Parathyroid adenoma (tissue), 2 donors: ENCODE results near the gene NFIX.

Experiments
- H2AFZ ChIP-seq: fragments of 300-600 bp; sonication (generic); one replicate; pipeline ENCODE4 v1.7.0; 2017; ENCODE audit warnings: antibody characterized with exemption, mild to moderate bottlenecking
- H3K27ac ChIP-seq: fragments of 300-600 bp; sonication (generic); one replicate; pipeline ENCODE4 v1.7.0; 2017
- H3K27me3 ChIP-seq: fragments of 300-600 bp; sonication (generic); one replicate; pipeline ENCODE4 v1.7.0; 2017; ENCODE audit warnings: low read length; ENCODE audit not compliant: control insufficient read depth, insufficient read depth
- H3K36me3 ChIP-seq: fragments of 300-600 bp; sonication (generic); one replicate; pipeline ENCODE4 v1.7.0; 2017; ENCODE audit warnings: low read length; ENCODE audit not compliant: control insufficient read depth, insufficient read depth
- H3K4me1 ChIP-seq: fragments of 300-600 bp; sonication (generic); one replicate; pipeline ENCODE4 v1.7.0; 2017; ENCODE audit warnings: control low read depth
- H3K4me2 ChIP-seq: fragments of 300-600 bp; sonication (generic); one replicate; pipeline ENCODE4 v1.7.0; 2017; ENCODE audit warnings: low read length
- H3K4me3 ChIP-seq: fragments of 300-600 bp; sonication (generic); one replicate; pipeline ENCODE4 v1.7.0; 2017; ENCODE audit warnings: low read depth, low read length
- H3K79me2 ChIP-seq: fragments of 300-600 bp; sonication (generic); one replicate; pipeline ENCODE4 v1.7.0; 2017; ENCODE audit warnings: control low read depth
- H3K9ac ChIP-seq: fragments of 300-600 bp; sonication (generic); one replicate; pipeline ENCODE4 v1.7.0; 2017; ENCODE audit warnings: mild to moderate bottlenecking
- H3K9me3 ChIP-seq: fragments of 300-600 bp; sonication (generic); one replicate; pipeline ENCODE4 v1.7.0; 2017; ENCODE audit warnings: low read length; ENCODE audit not compliant: control insufficient read depth
- TF ChIP-seq, protein P1 (sequence below): fragments of 300-600 bp; sonication (generic); IDR thresholded peaks from one replicate; pipeline ENCODE4 v1.7.0; 2017; ENCODE audit warnings: antibody characterized with exemption, mild to moderate bottlenecking
- donor health status: primary hyperparathyroidism.

Gene NFIX

DNA sequence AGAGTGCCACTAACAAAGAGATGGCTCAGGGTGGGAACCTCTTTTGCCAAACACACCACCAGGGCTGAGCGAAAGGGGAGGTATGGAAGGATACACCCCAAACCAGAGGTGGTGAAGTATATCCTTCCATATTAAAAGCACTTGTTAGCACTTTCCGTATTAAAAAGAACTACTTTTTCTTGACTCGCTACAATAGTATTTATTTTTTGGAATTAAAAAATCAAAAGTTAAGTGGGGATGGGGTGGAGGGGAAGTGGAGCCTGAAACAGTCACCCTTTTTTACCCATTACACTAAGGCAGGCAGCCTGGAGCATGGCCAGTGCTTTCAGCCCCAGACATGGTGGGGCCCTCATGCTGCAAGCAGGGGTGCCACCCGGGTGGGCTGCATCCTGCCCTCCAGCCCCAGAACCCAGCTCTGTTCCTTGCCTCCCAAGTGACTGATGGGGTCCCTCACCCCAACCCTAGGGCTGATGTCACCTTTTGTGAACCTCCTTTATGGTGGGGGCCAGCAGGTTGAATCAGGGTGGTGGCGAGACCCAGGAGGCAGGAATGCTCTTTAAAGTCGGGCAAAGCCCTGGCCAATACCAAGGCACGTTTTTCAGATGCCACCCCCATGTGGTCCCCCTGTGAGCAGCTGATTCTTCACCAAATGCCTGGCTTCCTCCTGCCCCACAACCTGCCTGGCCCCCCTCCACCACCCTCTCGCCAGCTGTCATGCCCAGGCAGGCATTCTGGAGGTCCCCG lies 76.3 kb downstream of the NFIX start:
- Histone ChIP-seq H3K27ac (no peak overlapping the region), H3K9ac (no peak overlapping the region), H3K9me3 (no peaks in the 10 kb centered on the region), H2AFZ (no peak overlapping the region), H3K4me1 (no peaks in the 10 kb centered on the region), H3K4me3 (no peak overlapping the region), H3K36me3 (no peaks in the 10 kb centered on the region), H3K4me2 (no peak overlapping the region), H3K79me2 (no peaks in the 10 kb centered on the region), H3K27me3 (no peaks in the 10 kb centered on the region)
- TF ChIP-seq, protein P1, sequence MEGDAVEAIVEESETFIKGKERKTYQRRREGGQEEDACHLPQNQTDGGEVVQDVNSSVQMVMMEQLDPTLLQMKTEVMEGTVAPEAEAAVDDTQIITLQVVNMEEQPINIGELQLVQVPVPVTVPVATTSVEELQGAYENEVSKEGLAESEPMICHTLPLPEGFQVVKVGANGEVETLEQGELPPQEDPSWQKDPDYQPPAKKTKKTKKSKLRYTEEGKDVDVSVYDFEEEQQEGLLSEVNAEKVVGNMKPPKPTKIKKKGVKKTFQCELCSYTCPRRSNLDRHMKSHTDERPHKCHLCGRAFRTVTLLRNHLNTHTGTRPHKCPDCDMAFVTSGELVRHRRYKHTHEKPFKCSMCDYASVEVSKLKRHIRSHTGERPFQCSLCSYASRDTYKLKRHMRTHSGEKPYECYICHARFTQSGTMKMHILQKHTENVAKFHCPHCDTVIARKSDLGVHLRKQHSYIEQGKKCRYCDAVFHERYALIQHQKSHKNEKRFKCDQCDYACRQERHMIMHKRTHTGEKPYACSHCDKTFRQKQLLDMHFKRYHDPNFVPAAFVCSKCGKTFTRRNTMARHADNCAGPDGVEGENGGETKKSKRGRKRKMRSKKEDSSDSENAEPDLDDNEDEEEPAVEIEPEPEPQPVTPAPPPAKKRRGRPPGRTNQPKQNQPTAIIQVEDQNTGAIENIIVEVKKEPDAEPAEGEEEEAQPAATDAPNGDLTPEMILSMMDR = no peak

DNA sequence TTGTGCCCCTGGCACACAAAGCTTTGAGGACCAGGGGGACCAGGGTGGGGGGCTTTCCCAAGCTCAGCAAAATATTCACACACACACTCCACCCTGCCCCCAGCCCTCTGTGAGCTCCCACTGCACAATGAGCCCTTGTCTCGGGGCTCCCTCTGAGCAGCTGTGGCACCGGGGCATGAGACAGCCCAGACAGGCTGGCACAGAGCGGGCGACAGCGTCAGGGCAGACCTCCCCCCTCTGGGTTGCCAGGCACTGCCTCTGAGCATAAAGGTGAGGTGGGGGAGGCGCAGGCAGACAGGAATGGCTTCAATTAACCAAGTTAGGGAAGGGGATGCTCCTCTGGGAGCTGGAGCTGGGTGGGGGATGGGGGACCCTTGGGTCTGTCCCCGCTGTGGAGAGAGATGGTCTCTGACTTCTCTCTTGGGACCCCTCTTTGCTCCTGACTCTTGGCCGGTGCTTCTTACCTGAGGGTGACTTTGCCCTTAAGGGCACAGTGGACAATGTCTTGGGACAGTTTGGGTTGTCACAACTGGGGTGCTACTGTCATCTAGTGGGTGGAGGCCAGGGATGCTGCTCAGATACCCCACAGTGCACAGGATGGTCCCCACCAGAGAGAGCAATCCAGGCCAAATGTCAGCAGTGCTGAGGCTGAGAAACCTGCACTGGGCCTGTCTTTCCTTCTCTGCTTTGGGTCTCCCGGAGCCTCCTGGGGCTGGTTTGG lies 77.1 kb downstream of the NFIX start:
- H3K79me2 ChIP-seq = no peaks in the 10 kb centered on the region
- no peaks in the 10 kb centered on the region for H3K27me3 ChIP-seq
- no peak overlapping the region for H3K27ac ChIP-seq
- H3K4me2 ChIP-seq = no peak overlapping the region
- no peaks in the 10 kb centered on the region for H3K4me1 ChIP-seq
- no peaks in the 10 kb centered on the region for H3K9me3 ChIP-seq
- H3K9ac ChIP-seq = no peak overlapping the region
- H3K36me3 ChIP-seq = no peaks in the 10 kb centered on the region
- no peak overlapping the region for H2AFZ ChIP-seq
- no peak overlapping the region for H3K4me3 ChIP-seq
- TF ChIP-seq, protein P1 = no peak

DNA sequence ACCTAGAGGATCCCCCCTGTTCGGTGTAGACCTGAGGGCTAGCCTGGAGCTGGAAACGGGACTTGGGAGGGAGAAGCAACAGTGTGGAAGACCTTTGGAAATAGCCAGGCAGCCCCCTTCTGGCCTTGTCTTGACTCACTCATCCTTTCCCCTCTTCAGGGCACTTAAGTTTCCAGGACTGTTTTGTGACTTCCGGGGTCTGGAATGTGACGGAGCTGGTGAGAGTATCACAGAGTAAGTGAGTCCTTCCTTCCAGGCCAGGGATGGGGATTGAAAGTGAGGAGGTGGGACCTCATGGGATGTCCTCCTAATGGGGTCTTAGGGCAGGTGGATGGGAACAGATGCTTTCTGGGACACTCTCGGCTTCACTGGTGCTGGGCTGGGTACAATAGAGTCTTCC lies 78.0 kb downstream of the NFIX start:
- no peaks in the 10 kb centered on the region for H3K79me2 ChIP-seq
- H3K27me3 ChIP-seq = no peaks in the 10 kb centered on the region
- no peak overlapping the region for H3K4me2 ChIP-seq
- no peak overlapping the region for H3K4me3 ChIP-seq
- no peaks in the 10 kb centered on the region for H3K4me1 ChIP-seq
- no peaks in the 10 kb centered on the region for H3K36me3 ChIP-seq
- no peak overlapping the region for H2AFZ ChIP-seq
- TF ChIP-seq, protein P1 = no peak
- no peak overlapping the region for H3K9ac ChIP-seq
- H3K27ac ChIP-seq = no peak overlapping the region
- no peaks in the 10 kb centered on the region for H3K9me3 ChIP-seq

DNA sequence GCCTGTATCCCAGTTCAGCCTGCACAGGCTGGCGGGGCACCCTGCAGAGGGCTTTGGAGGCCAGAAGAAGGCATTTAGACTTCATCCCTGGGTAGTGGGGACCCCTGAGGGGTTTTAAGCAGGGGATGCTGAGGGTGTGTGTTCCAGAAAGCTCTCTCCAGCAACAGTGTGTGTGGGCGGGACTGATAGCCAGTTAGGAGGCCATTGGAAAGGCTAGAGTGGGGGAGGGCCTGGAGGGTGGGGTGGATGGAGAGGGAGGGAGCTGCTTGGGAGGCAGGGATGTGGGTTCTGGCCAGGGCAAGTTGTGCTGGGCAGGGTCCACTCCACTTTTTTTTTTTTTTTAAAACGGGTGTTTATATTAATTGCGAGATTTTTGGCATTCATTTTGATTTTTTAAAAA lies 79.1 kb downstream of the NFIX start:
- no peak overlapping the region for H3K9ac ChIP-seq
- H3K4me1 ChIP-seq = no peaks in the 10 kb centered on the region
- TF ChIP-seq, protein P1 = no peak
- H3K36me3 ChIP-seq = no peaks in the 10 kb centered on the region
- no peaks in the 10 kb centered on the region for H3K27me3 ChIP-seq
- no peak overlapping the region for H3K4me3 ChIP-seq
- H2AFZ ChIP-seq = no peak overlapping the region
- H3K9me3 ChIP-seq = no peaks in the 10 kb centered on the region
- H3K27ac ChIP-seq = no peak overlapping the region
- H3K79me2 ChIP-seq = no peaks in the 10 kb centered on the region
- H3K4me2 ChIP-seq = no peak overlapping the region
